GM12874 (cell line): Measurements from ENCODE around the gene GRIN3A.

Source experiments
- TF ChIP-seq, protein P1 (sequence below): IDR thresholded peaks from 2 replicates; pipeline ENCODE4 v1.5.1; 2011; ENCODE audit warnings: low read depth, mild to moderate bottlenecking, control low read depth, low read length, moderate library complexity; ENCODE audit not compliant: insufficient read depth

Gene GRIN3A

DNA sequence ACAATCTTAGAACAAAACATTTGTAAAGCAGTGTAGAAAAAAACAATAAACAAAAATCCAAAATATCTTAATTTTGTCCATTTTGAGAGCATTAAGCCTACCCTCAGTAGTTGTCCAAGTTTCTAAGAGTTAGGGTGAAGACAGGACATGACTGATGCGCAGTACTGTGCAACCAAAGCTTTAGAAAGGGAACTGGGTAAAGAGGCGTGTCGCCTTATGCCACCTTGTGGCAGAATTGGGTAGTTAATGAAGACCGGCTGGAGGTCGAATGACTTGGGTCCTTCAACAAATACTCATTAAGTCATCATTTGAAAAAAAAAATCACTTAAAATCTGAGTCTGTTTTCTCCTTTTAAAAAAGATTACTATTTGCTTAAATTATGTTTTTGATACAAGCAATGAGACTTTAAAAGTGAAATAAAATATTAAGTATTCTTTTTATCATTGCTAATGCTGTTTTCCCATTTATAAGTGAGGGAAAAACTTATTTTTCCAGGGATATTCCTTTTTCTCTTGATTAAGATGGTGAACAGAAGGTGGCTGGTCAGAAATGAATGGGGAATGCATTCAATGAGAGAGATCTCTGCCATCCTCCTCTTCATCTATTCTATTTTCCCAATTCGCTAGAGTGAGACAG lies 208.3 kb downstream of the GRIN3A start:
- TF ChIP-seq, protein P1, sequence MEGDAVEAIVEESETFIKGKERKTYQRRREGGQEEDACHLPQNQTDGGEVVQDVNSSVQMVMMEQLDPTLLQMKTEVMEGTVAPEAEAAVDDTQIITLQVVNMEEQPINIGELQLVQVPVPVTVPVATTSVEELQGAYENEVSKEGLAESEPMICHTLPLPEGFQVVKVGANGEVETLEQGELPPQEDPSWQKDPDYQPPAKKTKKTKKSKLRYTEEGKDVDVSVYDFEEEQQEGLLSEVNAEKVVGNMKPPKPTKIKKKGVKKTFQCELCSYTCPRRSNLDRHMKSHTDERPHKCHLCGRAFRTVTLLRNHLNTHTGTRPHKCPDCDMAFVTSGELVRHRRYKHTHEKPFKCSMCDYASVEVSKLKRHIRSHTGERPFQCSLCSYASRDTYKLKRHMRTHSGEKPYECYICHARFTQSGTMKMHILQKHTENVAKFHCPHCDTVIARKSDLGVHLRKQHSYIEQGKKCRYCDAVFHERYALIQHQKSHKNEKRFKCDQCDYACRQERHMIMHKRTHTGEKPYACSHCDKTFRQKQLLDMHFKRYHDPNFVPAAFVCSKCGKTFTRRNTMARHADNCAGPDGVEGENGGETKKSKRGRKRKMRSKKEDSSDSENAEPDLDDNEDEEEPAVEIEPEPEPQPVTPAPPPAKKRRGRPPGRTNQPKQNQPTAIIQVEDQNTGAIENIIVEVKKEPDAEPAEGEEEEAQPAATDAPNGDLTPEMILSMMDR, result peak; percentile 67

DNA sequence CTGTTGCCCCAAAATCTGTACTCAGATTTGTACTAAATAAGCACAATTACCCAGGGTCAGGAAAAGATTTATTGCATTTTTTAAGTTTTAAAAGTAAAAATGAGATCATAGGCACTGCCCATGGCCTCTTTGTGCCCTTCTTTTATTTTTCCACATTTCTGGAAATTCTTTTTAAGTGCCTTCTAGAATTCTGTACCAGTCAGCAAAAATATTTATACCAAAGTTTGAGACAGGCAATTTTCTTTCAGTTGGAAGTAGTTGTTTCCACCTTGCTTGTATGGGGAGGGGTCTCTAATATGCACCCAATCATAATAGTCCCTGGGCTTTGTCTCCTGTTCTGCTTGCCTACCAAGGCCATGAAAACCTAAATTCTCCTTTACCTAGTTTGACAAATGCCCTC lies 210.4 kb downstream of the GRIN3A start:
- TF ChIP-seq, protein P1, result no peak

DNA sequence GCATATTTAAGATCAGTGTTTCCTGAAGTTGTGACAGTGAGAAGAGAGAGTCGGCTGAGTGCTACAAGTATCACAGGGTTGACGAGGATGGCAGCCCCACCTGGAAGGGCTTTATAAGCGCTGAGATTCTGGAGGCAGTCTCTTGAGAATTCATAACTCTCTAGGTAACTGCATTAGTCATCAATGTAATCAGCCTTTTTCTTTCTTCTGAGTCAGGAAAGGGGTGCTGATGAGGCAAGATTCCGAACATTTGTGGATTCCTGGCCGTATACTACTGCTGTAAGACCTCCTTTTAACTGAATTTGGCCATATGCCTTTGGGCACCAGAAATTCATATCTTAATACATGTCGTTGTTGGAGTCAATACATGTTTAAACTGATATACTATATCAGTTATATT lies 211.4 kb downstream of the GRIN3A start:
- TF ChIP-seq, protein P1, result no peak

DNA sequence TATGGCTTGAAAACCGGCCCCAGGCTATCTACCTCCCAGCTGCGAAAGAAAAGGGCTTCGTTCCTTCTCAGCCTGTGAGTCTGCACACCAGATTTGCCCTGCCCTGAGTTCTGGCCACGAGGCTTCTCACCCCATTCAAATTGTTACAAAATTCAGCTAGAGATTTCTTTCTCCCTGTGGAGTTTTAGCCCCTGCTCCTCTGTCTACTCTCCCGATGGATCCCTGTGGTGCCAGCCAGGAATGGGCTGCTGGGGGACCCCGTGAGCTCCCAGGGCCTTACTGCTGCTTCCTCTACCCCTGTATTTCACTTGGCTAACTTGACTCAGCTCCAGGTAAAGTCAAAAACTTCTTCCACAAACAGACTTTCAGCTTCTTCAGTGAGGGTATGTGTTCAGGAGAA lies 214.1 kb downstream of the GRIN3A start:
- TF ChIP-seq, protein P1, result no peak
